ENCODE measurements around the gene VSTM2L.

DNA sequence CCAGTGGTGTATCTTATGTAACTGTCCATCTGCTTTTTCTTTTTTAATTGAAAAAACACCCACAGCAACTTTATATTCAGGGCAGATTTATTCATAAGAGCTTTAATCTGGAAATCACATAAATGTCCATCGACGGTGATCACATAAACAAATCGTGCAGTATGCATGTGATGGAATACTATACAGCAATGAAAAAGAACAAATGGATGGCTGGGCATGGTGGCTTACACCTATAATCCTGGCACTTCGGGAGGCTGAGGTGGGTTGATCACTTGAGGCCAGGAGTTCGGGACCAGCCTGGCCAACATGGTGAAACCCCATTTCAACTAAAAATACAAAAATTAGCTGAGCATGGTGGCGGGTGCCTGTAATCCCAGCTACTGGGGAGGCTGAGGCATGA lies 39.1 kb downstream of the VSTM2L start:
- TF ChIP-seq, protein P1, sequence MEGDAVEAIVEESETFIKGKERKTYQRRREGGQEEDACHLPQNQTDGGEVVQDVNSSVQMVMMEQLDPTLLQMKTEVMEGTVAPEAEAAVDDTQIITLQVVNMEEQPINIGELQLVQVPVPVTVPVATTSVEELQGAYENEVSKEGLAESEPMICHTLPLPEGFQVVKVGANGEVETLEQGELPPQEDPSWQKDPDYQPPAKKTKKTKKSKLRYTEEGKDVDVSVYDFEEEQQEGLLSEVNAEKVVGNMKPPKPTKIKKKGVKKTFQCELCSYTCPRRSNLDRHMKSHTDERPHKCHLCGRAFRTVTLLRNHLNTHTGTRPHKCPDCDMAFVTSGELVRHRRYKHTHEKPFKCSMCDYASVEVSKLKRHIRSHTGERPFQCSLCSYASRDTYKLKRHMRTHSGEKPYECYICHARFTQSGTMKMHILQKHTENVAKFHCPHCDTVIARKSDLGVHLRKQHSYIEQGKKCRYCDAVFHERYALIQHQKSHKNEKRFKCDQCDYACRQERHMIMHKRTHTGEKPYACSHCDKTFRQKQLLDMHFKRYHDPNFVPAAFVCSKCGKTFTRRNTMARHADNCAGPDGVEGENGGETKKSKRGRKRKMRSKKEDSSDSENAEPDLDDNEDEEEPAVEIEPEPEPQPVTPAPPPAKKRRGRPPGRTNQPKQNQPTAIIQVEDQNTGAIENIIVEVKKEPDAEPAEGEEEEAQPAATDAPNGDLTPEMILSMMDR (IDR thresholded peaks at IDR 0.05), result no peak
- TF ChIP-seq EP300 (IDR thresholded peaks at IDR 0.05), result no peak
